Right cardiac atrium (tissue), 5 donors: ENCODE measurements around the gene MLYCD. TPM values are rescaled to one million over a fixed set of nuclear protein-coding genes. Genes with fewer than 3 reads are reported as not detected.
"Not testable (repeated sequence)": the region's sequence is repeated elsewhere in the genome, so short reads cannot be mapped to it uniquely, and the experiment has no call there.

Experiments used
- ATAC-seq, 2 donors: fragments of 200-7000 bp; cut with Tn5 transposase; one replicate each; pipeline versions ENCODE4 v1.8.0 to v1.9.1; 2020; ENCODE audit warnings: moderate library complexity in 2 of 2, mild to moderate bottlenecking in 1 of 2
- DNase-seq, 3 donors: peaks; one replicate each; pipeline ENCODE4 v3.0.0-alpha.2; 2020
- H3K27ac ChIP-seq: one replicate; pipeline ENCODE4 v1.5.1; 2013; ENCODE audit warnings: mild to moderate bottlenecking, low read length, control low read depth, moderate library complexity
- H3K27me3 ChIP-seq: one replicate; pipeline ENCODE4 v1.6.1; 2013; ENCODE audit not compliant: control insufficient read depth, insufficient read depth
- H3K4me1 ChIP-seq: one replicate; pipeline ENCODE4 v1.6.1; 2013; ENCODE audit warnings: low read length; ENCODE audit not compliant: control insufficient read depth, insufficient read depth
- H3K4me3 ChIP-seq: one replicate; pipeline ENCODE4 v1.5.1; 2013; ENCODE audit warnings: low read length, control low read depth
- H3K9me3 ChIP-seq: one replicate; pipeline ENCODE4 v1.6.1; 2013; ENCODE audit warnings: low read length; ENCODE audit not compliant: control insufficient read depth
- WGBS: extraction: QIAGEN DNeasy Blood & Tissue Kit; methylation state at CpG from one replicate; pipeline ENCODE4 v1.1.7; 2013; 5-methylcytosine and 5-hydroxymethylcytosine counted together
- intact Hi-C, 4 donors: fragments of 100-400 bp; cut with DNase I; formaldehyde crosslinking; loops; one replicate each; pipeline versions ENCODE4 v1.11.0 to v1.14.0; 2022 to 2023
- polyA plus RNA-seq: library from polyadenylated mRNA; stranded (reverse); fragments of 200-250 nt; gene quantifications from one replicate; pipeline ENCODE4 v1.2.3, GENCODE V29; 2013
- total RNA-seq, 4 donors: library from RNA; stranded (reverse); fragmentation: NEBNext Ultra II Directional; extraction: Animal tissue kit (Norgen Biotek cat#: 25700); gene quantifications; one replicate each; pipeline ENCODE4 v1.2.1, GENCODE V29; 2021
- donor health status: healthy with polysubstance abuse.
- donor health status: DM: no; HTN: yes; CAD: no.
- donor health status: DM: no; HTN: no; CAD: no.
- donor health status: DM: no; HTN: yes; CAD: no; lungs with severe emphysema.
- donor health status: DM: yes; HTN: yes; CAD: no.

MLYCD gene
- total and polyA plus RNA-seq, 5 donors, result 24.1 to 34.5 (median 27.4) TPM

- no peaks in the 10 kb centered on the region for H3K9me3 ChIP-seq
- WGBS, result 72% methylated on average over 12 of the region's 12 CpGs
- H3K4me3 ChIP-seq, result no peak overlapping the region
- H3K27me3 ChIP-seq, result no peaks in the 10 kb centered on the region
- H3K27ac ChIP-seq, result no peak overlapping the region
- no peaks in the 10 kb centered on the region for H3K4me1 ChIP-seq
- DNase-seq, result peak in 2 of 3 donors; percentile 40 to 59
- intact Hi-C loops, result no loop called here
- ATAC-seq, result no peak
Observed at GRCh38 chr16:83934684-83934977, 35.7 kb downstream of the MLYCD start.

DNA sequence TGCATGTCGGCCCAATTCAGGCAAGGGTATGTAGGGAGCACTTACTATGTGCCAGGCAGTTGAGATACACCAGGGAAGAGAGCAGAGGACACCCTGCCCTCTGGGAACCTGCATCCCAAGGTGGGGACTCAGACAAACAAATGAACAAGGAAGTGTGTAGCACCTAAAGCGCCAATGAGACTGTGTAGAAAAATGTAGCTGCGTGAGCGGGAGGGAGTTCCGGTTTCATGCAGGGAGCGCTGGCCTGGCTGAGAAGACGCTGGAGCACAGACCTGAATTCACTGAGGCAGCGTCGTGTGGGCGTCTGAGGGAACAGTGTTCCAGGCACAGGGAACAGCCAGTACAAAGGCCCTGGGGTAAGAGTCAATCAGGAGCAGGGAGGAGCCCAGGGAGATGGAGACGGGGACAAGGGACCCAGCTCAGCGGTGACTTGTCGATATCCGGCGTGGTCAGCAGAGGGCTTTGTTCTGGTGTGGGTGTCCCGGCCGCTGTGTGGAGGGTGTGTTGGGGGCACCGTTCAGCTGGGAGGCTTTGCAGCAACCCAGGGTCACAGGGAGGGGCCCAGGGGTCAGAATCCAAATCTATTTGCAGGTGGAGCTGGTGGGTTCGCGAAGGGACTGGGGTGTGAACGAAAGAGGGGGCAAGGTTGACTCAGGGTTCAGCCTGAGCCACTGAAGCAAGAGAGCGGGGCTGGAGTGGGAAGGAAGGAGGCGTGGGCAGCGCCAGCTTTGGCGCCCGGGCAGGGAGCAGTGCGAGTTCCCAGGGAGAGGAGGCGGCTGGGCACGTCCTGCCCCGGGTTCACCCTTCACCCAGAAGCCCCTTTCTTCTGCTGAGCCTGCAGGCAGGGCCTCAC lies 36.3 kb downstream of the MLYCD start:
- Histone ChIP-seq H3K4me1 (no peaks in the 10 kb centered on the region), H3K27me3 (no peaks in the 10 kb centered on the region), H3K9me3 (no peaks in the 10 kb centered on the region), H3K27ac (no peak overlapping the region), H3K4me3 (no peak overlapping the region)
- DNase-seq (peak in 2 of 3 donors; percentile 37 to 50), ATAC-seq (no peak)
- intact Hi-C loops, result no loop called here
- WGBS, result 83% methylated on average over 30 of the region's 30 CpGs

DNA sequence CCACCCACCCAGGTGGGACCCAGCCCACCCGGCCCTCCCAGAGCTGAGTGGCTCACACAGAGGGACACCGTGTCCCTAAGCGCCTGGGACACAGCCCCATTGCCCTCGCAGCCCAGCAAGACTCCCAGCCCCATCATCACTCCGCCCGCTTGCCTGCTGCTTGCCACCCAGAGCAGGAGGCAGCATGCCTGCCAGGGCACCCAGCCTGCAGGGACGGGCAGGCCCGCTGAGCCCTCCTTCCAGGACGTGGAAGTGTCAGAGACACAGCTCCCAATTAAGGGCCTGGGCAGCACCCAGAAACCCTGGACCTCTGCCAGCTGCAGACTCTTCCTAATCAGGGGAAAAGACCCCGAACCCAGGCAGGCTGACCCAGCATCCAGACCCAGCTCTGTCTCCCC lies 36.9 kb downstream of the MLYCD start:
- H3K9me3 ChIP-seq, result no peaks in the 10 kb centered on the region
- H3K27ac ChIP-seq, result no peak overlapping the region
- no peaks in the 10 kb centered on the region for H3K4me1 ChIP-seq
- DNase-seq (peak in 2 of 3 donors; percentile 46 to 63), ATAC-seq (no peak)
- no peaks in the 10 kb centered on the region for H3K27me3 ChIP-seq
- 67% methylated on average over 10 of the region's 10 CpGs for WGBS
- H3K4me3 ChIP-seq, result no peak overlapping the region
- intact Hi-C loops, result no loop called here

DNA sequence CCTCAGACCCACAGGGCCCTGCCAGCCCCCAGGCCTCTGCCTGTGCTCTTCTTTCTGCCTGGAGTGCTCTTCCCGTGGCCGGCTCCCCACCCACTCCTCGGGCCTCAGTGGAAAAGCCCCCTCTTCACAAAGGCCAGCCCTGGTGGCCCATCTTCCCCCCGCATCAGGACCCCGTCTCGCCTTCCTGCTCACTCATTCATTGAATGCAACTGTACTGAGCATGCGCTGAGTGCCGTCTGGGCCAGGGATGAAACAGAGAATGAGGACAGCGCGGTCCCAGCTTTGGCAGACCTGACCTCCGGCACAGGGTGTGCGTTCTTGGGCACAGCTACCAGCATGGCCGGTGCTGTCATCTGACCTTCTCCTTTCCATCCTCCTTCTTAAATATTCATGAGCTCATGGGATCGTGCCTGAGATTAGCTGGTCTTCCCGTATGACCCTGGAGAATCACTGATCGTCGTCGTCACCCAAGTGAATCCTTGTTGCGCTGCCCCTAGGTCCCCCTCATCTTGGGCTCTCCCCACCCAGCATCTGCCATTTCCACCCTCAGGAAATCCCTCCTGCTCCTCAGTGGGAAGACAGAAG lies 37.8 kb downstream of the MLYCD start:
- H3K4me3 ChIP-seq, result no peak overlapping the region
- H3K4me1 ChIP-seq, result no peaks in the 10 kb centered on the region
- ATAC-seq (no peak), DNase-seq (peak in 2 of 3 donors; percentile 24 to 33)
- WGBS, result 88% methylated on average over 19 of the region's 19 CpGs
- no peaks in the 10 kb centered on the region for H3K9me3 ChIP-seq
- H3K27ac ChIP-seq, result no peak overlapping the region
- intact Hi-C loops, result no loop called here
- H3K27me3 ChIP-seq, result no peaks in the 10 kb centered on the region

- H3K4me1 ChIP-seq, result no peaks in the 10 kb centered on the region
- DNase-seq, result no peak
- intact Hi-C loops, result no loop called here
- no peaks in the 10 kb centered on the region for H3K27me3 ChIP-seq
- no peak overlapping the region for H3K4me3 ChIP-seq
- ATAC-seq, result no peak
- WGBS, result 98% methylated on average over 2 of the region's 2 CpGs
- H3K27ac ChIP-seq, result no peak overlapping the region
- no peaks in the 10 kb centered on the region for H3K9me3 ChIP-seq
Observed at GRCh38 chr16:83937267-83937666, 38.4 kb downstream of the MLYCD start.

DNA sequence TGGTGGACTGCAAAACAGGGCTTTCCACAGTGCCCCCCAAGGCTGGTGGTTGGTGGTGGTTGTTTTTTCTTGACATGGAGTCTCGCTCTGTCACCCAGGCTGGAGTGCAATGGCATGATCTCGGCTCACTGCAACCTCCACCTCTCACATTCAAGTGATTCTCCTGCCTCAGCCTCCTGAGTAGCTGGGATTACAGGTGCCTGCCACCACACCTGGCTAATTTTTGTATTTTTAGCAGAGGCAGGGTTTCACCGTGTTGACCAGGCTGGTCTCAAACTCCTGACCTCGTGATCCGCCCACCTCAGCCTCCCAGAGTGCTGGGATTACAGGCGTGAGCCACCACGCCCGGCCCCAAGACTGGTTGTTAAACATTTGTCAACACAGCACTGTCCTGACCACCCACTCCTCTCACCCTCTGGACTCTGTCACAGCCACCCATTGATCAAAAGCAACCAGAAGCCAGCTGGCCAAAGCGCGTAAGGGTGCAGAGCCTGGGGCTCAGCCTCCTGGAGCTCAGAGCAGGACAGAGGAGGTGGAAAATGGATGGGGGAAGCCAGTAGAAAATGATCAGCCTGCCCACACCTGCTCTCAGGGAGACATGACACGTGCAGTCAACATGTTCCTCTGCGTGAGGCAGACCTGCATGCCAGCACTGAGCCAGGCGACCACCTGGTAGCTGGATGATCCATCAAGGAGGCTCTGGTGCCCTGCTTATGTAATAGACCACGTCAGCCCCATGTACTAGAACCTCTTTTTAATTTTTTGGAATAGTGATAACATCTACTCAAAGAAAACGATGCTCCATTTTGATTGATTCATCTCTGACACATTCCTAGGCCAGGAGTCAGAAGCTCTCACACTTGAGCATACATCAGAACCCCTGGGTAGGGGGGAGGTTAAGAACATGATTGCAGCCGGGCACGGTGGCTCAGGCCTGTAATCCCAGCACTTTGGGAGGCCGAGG lies 39.3 kb downstream of the MLYCD start:
- Histone ChIP-seq H3K4me3 (no peak overlapping the region), H3K9me3 (no peaks in the 10 kb centered on the region), H3K27me3 (no peaks in the 10 kb centered on the region), H3K27ac (no peak overlapping the region), H3K4me1 (no peaks in the 10 kb centered on the region)
- 92% methylated on average over 18 of the region's 18 CpGs for WGBS
- no peak for ATAC-seq
- peak in 2 of 3 donors; percentile 7 to 19 for DNase-seq
- intact Hi-C loops, result no loop called here

DNA sequence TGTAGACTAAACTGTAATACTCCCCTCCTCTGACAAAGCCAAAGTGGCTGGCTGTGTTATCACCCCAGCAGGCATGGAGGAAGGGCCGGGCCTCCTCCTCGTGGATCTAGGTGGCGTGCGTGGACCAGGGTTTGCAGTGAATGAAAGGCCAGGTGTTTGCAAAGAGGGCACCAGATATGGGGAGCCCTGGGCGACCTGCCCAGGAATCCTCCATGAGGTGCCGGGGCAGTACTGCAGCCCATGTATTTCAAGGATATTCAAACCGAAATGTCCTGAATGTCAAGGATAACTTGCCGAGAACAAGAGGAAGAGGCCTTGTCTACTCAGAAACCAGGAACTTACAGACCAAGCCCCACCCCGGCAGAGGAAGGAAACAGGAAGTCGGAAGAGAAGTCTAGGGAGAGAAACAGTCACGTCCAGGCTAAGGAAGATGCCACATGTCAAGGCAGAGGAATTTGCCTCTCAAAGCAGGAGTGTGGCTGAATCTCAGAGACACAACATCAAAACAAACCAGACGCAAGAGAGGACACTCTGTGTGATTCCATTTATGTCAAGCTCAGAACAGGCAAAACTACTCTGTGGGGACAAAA lies 40.4 kb downstream of the MLYCD start:
- 62% methylated on average over 12 of the region's 12 CpGs for WGBS
- intact Hi-C loops, result no loop called here

DNA sequence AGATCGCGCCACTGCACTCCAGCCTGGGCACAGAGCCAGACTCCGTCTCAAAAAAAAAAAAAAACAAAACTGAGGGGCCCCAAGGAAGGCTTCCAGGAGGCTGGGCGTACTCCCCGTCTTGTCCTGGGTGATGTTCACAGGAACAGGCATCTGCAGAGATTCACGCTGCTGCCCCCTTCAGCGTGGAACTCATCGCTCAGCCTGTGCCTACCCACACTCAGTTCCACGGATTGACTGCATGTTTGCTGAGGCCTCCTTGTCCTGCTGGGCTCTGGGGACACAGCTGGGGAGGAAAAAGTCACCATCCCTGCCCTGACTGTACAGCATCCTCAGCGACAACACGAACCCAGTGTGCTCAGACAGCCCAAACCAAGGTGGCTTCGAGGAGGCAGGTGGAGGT lies 41.2 kb downstream of the MLYCD start:
- H3K27ac ChIP-seq, result no peak overlapping the region
- peak in 2 of 3 donors; percentile 16 to 26 for DNase-seq
- WGBS, result 64% methylated on average over 12 of the region's 12 CpGs

More for the DNA sequence above, 40.4 kb downstream of the MLYCD start:
- ATAC-seq (no peak), DNase-seq (peak in 2 of 3 donors; percentile 36 to 55)
- Histone ChIP-seq H3K9me3 (no peaks in the 10 kb centered on the region), H3K27ac (no peak overlapping the region), H3K4me1 (no peaks in the 10 kb centered on the region), H3K27me3 (no peaks in the 10 kb centered on the region), H3K4me3 (no peak overlapping the region)

GRCh38 chr16:83940630-83941378 lies 41.9 kb downstream of the MLYCD start:
- intact Hi-C loops, result no loop called here
- DNase-seq (peak in 2 of 3 donors; percentile 32 to 48), ATAC-seq (no peak)
- WGBS, result 84% methylated on average over 28 of the region's 28 CpGs
- Histone ChIP-seq H3K4me1 (no peaks in the 10 kb centered on the region), H3K4me3 (no peak overlapping the region), H3K27ac (no peak overlapping the region), H3K27me3 (no peaks in the 10 kb centered on the region), H3K9me3 (no peaks in the 10 kb centered on the region)

More for the DNA sequence above, 41.2 kb downstream of the MLYCD start:
- no peaks in the 10 kb centered on the region for H3K9me3 ChIP-seq
- intact Hi-C loops, result no loop called here
- H3K27me3 ChIP-seq, result no peaks in the 10 kb centered on the region
- H3K4me1 ChIP-seq, result no peaks in the 10 kb centered on the region
- ATAC-seq, result no peak
- no peak overlapping the region for H3K4me3 ChIP-seq

GRCh38 chr16:83941546-83941945 lies 42.6 kb downstream of the MLYCD start:
- H3K4me1 ChIP-seq, ATAC-seq, intact Hi-C loops, H3K4me3 ChIP-seq, H3K9me3 ChIP-seq, H3K27ac ChIP-seq, H3K27me3 ChIP-seq: not testable (repeated sequence)
- WGBS, result 95% methylated on average over 9 of the region's 9 CpGs
- peak in 1 of 3 donors; percentile 8 for DNase-seq
